ENCODE results near the gene AP2S1.
"Not testable (repeated sequence)": the region's sequence is repeated elsewhere in the genome, so short reads cannot be mapped to it uniquely, and the experiment has no call there.

Gene AP2S1

GRCh38 chr19:46856062-46857022 lies 5.7 kb upstream of the AP2S1 start:
- TF ChIP-seq, protein P1, sequence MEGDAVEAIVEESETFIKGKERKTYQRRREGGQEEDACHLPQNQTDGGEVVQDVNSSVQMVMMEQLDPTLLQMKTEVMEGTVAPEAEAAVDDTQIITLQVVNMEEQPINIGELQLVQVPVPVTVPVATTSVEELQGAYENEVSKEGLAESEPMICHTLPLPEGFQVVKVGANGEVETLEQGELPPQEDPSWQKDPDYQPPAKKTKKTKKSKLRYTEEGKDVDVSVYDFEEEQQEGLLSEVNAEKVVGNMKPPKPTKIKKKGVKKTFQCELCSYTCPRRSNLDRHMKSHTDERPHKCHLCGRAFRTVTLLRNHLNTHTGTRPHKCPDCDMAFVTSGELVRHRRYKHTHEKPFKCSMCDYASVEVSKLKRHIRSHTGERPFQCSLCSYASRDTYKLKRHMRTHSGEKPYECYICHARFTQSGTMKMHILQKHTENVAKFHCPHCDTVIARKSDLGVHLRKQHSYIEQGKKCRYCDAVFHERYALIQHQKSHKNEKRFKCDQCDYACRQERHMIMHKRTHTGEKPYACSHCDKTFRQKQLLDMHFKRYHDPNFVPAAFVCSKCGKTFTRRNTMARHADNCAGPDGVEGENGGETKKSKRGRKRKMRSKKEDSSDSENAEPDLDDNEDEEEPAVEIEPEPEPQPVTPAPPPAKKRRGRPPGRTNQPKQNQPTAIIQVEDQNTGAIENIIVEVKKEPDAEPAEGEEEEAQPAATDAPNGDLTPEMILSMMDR (conservative IDR thresholded peaks at IDR 0.05; ENCODE audit: low read depth) = peak; percentile 89
- ChIA-PET CTCF (interaction anchor here (0.5 to 2.0 kb wide), 11 partner anchors 11 to 1713 kb away, joined by 3 to 12 read pairs (median 3); no protein-coding TSS in a partner anchor), POLR2A (ENCODE audit: low non-redundant PET) (no interaction called here)
- DNase-seq (ENCODE audit: low spot score) = peak; percentile 95
- H3K27ac ChIP-seq = peak overlapping the region; percentile 99

- POLR2A ChIA-PET (ENCODE audit: low non-redundant PET); DNase-seq (ENCODE audit: low spot score); H3K27ac ChIP-seq; CTCF ChIA-PET: not testable (repeated sequence)
These were observed 4.1 kb upstream of the AP2S1 start for GRCh38 chr19:46854698-46855097.

GRCh38 chr19:46852830-46853229 lies 2.2 kb upstream of the AP2S1 start:
- no peak for DNase-seq (ENCODE audit: low spot score)
- TF ChIP-seq, protein P1 (conservative IDR thresholded peaks at IDR 0.05; ENCODE audit: low read depth) = no peak
- POLR2A ChIA-PET (ENCODE audit: low non-redundant PET) = no interaction called here
- CTCF ChIA-PET = interaction anchor here (1.0 kb wide), 1 partner anchor 138 kb away, joined by 4 read pairs; no protein-coding TSS in a partner anchor
- H3K27ac ChIP-seq = no peak overlapping the region

DNA sequence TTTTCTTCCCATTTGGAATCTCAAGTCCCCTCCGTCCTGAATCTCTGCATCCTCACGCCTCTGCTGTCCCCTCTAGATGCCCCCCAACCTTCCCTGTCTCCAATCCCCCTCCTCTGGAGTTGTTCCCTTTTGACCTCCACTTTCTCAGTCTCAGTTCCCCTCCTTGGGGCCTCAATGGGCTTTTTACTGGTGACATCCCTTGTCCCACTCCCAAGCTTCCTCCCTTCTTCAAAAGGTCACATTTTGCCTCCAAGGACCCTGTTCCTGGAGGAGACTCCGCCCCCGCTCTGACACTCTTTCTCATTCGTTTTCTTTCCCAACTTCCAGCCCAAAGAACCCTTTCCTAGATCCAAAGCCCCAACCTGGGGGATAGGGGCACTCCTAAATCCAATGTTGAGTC lies 1.0 kb downstream of the AP2S1 start:
- ChIA-PET POLR2A (ENCODE audit: low non-redundant PET) (no interaction called here), CTCF (interaction anchor here (0.6 to 0.7 kb wide), 2 partner anchors 57 to 126 kb away, joined by 3 to 7 read pairs; no protein-coding TSS in a partner anchor)
- DNase-seq (ENCODE audit: low spot score) = no peak
- TF ChIP-seq, protein P1 (conservative IDR thresholded peaks at IDR 0.05; ENCODE audit: low read depth) = no peak
- H3K27ac ChIP-seq = peak overlapping the region; percentile 94

DNA sequence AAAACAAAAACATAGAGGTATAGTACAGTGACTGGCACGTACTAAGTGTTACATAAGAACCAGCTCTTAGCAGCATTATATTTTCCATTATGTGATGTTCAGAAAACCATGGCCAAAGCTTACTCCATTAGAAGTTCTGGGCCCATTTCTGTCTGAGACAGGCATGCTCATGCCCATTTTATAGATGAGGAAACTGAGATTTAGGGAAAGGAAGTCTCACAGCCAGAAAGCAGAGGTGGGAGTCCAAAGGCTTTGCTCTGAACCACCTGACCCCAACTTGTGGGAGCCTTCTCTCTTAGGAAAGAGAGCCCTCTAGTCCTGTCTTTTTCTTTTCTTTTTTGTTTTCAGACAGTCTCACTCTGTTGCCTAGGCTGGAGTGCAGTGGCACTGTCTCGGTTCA lies 2.3 kb downstream of the AP2S1 start:
- CTCF ChIA-PET = no interaction called here
- POLR2A ChIA-PET (ENCODE audit: low non-redundant PET) = no interaction called here

DNA sequence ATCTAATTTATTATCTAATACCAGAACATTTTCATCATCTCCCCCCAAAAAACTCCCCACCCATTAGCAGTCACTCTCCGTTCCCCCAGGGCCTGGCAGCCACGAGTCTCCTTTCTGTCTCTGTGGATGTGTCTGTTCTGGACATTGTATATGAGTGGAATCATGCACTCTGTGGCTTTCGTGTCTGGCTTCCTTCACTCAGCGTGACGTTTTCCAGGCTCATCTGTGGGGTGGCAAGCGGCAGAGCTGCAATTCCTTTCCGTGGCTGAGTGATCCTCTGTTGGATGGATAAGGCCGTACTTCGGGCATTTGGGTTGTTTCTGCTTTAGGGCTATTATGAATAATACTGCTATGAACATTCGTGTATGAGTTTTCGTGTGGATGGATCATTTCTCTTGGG lies 3.1 kb downstream of the AP2S1 start:
- peak overlapping the region; percentile 24; the same call in 1 of the 2 replicates for H3K27ac ChIP-seq
- CTCF ChIA-PET = no interaction called here
- POLR2A ChIA-PET (ENCODE audit: low non-redundant PET) = interaction anchor here (0.6 kb wide), 1 partner anchor 59 kb away, joined by 4 read pairs; the partner anchor contains the start of gene SLC1A5

More for the DNA sequence above, 2.3 kb downstream of the AP2S1 start:
- TF ChIP-seq, protein P1 (conservative IDR thresholded peaks at IDR 0.05; ENCODE audit: low read depth) = no peak
- peak overlapping the region; percentile 94 for H3K27ac ChIP-seq
- DNase-seq (ENCODE audit: low spot score) = no peak

More for the DNA sequence above, 3.1 kb downstream of the AP2S1 start:
- no peak for DNase-seq (ENCODE audit: low spot score)
- TF ChIP-seq, protein P1 (conservative IDR thresholded peaks at IDR 0.05; ENCODE audit: low read depth) = no peak
